GM18907 (cell line): ENCODE results near the gene SIGLEC10.
"Not testable (repeated sequence)": the region's sequence is repeated elsewhere in the genome, so short reads cannot be mapped to it uniquely, and the experiment has no call there.

ENCODE experiments used
- ATAC-seq: cut with Tn5 transposase; IDR thresholded peaks from one replicate; pipeline ENCODE4 v1.9.1; 2021; ENCODE audit warnings: mild to moderate bottlenecking, moderate library complexity; ENCODE audit not compliant: unreplicated experiment

SIGLEC10 gene, protein sequence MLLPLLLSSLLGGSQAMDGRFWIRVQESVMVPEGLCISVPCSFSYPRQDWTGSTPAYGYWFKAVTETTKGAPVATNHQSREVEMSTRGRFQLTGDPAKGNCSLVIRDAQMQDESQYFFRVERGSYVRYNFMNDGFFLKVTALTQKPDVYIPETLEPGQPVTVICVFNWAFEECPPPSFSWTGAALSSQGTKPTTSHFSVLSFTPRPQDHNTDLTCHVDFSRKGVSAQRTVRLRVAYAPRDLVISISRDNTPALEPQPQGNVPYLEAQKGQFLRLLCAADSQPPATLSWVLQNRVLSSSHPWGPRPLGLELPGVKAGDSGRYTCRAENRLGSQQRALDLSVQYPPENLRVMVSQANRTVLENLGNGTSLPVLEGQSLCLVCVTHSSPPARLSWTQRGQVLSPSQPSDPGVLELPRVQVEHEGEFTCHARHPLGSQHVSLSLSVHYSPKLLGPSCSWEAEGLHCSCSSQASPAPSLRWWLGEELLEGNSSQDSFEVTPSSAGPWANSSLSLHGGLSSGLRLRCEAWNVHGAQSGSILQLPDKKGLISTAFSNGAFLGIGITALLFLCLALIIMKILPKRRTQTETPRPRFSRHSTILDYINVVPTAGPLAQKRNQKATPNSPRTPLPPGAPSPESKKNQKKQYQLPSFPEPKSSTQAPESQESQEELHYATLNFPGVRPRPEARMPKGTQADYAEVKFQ

DNA sequence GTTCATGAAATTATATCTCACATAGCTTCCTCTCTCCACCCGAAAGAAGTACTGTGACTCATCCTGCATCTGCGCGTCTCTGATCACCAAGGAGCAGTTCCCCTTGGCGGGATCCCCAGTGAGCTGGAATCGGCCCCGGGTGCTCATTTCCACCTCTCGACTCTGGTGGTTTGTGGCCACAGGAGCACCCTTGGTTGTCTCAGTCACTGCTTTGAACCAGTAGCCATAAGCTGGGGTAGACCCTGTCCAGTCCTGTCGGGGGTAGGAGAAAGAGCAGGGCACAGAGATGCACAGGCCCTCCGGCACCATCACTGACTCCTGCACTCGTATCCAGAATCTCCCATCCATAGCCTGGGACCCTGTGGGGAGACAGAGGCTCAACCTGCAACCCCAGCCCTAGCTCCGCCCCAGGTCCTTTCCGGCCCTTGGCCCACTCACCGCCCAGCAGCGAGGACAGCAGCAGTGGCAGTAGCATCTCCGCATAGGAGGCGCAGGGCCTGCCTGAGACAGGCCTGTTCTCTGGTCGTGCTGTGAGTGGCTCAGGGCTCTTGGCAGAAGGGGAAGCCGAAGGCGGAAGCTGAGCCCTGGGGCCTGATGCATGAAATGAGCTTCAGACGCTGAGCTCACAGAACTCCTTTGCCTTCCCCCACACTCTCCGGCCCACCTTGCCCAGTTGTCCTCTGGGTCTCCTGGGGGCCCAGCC, at the start of gene SIGLEC10:
Gene SIGLEC10 (minus strand): TSS at position 536 of the 703 bp plus-strand sequence. CDS start 61 bp downstream, at position 475.
- ATAC-seq, result peak; percentile 65

DNA sequence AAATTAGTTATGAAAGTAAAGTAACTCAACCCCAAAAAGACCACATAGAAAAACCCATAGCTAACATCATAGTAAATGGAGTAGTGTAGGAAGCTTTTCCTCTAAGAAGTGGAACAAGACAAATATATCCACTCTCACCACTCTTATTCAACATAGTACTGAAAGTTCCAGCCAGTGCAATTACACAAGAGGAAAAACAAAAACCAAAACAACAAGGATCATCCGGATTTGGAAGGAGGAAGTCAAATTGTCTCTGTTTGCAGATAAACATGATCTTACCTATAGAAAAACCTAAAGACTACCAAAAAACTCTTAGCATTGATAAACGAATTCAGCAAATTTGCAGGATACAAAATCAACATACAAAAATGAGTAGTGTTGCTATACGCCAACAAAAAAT, 49.3 kb upstream of the SIGLEC10 start:
- no peak for ATAC-seq

DNA sequence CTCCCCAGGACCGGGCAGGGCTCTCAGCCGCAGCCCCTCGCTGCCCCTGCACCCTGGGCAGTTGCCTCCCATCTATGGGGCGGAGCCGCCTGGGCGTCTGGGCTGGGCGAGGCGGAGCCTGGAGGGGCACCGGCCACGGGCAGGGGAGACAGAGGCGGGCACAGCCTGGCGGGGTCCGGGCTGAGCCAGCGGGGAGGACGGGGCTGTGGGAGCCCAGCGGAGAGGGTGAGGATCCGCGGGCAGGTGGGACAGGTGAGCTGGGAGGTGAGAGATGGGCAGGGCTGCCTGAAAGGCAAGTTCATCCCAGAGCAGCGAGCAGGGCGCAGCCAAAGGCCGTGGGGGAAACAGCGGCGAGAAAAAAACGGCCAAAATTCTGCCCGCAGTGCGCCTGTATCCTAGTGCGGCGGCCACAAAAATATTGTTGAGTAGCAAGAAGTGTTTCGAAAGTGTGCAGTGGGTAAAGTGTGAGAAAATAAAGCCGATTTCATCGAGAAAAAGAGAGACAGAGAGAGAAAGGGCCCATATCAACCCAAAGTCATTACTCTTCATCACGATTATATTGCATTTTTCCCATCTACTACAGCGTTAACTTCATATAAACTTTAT, 46.6 kb upstream of the SIGLEC10 start:
- ATAC-seq, result not testable (repeated sequence)

DNA sequence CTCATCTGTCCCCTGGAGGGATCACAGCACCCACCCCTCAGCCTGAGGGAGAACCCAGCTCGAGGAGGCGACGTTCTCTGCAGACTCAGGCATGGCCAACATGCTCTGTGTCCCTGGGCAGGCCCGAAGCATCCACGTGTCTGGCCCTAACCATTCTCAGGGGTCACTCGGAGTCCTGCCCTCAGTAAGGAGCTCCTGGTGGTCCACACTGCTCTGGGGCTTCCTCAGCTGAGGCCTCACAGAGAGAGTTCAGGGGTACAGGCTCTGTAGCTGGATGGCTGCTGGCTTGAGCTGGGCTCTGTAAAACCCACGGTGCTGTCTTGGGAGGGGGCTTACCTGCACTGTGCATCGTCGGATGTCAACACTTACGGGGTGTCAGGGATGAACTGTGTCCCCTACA, 45.2 kb upstream of the SIGLEC10 start:
- no peak for ATAC-seq

DNA sequence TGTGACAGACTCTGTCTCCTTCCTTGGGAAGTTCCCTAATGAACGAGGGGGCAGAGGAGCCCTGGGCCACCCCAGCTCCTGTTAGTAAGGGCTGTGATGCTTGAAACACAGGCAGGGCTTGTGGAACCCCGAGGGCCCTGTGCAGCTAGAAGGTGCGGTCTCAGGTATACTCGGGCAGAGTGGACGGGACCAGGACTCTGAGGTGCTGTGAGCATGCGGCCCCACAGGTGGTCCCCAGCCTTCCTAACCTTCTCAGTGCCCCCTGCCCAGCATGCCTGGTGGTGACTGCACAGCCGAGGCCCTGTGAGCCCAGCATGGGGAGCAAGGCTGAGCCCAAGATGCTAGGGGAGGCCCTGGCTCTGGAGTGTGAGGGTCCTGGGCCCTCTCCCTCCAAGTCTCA, 44.8 kb upstream of the SIGLEC10 start:
- ATAC-seq, result no peak

DNA sequence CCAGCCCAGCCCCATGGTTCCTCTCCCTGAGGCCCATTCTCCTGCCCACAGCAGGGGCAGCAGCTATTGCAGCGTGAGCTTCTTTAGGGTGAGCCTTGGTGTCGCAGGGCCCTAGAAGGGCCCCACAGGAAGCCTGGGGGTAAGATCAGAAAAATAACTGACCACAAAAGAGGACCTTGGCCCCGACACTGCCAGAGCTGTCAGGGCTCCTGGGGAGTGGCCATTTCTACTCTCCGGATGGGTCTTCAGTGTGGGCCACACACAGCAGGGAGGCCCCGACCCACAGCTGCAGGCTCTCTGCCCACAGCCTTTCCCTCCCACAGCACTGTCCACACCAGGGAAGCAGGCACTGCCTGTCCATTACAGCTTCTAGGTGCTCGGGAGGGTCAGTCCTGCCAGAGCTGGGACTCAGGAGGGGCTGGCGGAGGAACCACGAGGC, 44.3 kb upstream of the SIGLEC10 start:
- no peak for ATAC-seq

DNA sequence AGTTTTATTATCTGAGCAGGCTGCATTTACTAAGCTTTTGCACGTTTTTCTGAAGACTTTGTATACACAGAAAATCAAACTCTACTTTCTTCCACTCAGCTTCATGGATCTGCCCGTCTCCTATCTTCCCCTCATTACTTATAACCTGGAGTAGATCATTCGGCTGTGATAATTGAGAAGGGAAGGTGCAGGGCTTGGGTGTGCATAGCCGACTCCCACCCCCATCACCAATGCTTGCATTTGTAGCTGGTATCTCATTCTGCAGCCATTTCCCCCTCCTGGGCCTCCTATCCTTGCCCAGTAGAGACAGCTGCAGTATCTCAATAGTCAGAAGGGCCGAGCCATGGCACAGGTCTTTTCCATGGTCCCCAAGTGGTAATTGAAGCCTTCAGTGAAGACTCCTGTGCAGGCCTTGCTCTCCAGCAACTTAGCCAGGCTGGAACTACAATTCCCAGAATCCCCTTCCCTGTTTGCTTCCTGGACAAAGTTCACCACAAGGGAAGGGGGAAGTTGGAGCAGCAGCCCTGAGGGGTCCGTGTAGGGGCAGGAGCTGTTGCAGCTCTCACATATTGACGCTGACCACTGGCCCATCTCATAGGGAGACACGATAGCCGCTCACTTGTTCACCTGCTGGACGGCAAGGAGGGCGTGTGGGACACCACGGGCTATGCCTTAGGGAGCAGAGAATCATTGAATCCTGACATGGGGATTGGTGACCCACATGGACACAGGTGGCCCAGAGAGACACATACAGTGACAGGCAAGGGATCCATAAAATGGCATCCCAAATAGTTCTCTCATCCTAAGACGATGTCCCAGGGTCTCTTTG, 42.9 kb upstream of the SIGLEC10 start:
- ATAC-seq, result no peak

DNA sequence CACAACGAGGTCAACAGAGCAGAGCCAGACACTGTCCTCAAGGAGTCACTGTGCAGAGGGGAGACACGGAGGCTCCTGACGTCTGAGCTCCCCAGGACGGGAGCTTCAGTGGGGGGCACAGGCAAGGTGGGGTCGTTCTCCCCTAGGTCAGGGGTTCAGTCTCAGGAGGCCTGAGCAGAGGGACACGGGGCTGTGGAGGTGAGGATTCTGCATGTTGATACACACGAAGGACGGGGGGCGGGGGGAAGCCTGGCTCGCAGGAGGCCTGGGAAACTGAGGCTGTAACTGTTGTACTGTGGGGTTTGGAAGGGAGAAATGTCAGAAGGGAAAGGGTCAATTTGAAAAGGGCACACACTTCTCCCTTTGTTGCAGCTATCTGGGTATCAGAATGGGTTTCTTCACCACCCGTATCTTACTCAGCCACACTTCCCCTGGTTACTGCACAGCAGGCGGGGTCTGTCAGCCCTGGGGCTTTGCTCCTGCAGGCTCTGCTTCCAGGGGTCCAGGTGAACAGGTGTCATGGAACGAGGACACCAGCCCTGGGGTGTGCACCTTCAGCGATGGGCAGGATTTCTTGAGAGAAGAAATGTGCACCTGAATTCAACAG, 41.6 kb upstream of the SIGLEC10 start:
- ATAC-seq, result no peak

DNA sequence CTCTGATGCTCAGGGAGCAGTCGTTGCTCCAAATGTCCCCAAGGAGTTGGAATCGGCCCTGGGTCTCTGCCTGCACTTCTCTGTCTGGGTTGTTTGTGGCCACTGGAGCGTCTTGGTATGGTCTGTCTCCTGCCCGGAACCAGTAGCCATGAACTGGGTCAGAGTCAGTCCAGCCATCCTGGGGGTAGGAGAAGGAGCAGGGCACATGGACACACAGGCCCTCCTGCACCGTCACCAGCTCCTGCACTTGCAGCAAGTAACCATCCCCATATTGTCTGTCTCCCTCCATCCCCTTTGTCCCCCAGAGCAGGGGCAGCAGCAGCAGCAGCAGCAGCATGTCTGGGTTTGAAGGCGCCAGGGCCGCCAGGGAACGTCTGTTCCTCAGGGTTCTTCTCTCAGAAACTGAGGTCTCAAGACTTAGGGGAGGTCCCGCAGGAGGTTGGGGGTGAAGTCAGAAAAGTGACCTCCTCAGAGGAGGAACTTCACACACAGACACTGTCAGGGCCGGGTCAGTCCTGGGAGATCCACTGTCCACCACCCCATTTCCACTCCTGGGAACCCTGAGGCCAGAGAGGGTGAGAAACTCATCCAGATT, 40.7 kb upstream of the SIGLEC10 start, which contains the start of gene SIGLEC8:
Gene SIGLEC8 (minus strand): TSS at position 404 of the 595 bp plus-strand sequence. CDS start 67 bp downstream, at position 337.
- no peak for ATAC-seq

DNA sequence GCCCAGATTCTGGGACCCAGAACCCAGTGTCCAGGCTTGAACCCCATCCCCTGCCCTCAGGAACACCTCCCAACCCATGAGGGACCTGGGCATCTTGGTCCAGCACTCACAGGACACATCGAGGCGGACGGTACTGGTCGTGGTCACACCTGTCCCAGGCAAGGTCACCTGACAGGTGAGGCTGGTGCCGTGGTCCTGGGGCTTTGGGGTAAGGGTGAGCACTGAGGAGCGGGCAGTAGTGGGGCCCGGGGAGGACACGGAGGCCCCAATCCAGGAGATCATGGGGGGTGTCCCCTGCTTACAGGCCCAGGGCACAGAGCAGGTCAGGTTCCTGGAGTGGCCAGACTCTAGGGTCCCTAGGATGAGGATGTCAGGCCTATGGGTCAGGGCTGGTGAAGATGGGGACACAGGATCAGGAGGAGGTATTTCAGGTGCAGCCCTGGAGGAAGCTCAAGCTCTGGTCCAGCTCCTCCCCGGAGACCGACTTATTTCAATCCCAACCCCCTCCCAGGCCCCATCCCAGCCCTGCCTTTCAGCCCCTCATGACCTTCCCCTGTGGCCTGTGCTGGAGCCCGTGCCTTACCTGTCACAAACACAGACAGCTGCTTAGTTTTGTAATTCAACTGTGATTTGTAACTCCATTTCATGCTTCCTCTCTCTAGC, 40.0 kb upstream of the SIGLEC10 start:
- no peak for ATAC-seq

DNA sequence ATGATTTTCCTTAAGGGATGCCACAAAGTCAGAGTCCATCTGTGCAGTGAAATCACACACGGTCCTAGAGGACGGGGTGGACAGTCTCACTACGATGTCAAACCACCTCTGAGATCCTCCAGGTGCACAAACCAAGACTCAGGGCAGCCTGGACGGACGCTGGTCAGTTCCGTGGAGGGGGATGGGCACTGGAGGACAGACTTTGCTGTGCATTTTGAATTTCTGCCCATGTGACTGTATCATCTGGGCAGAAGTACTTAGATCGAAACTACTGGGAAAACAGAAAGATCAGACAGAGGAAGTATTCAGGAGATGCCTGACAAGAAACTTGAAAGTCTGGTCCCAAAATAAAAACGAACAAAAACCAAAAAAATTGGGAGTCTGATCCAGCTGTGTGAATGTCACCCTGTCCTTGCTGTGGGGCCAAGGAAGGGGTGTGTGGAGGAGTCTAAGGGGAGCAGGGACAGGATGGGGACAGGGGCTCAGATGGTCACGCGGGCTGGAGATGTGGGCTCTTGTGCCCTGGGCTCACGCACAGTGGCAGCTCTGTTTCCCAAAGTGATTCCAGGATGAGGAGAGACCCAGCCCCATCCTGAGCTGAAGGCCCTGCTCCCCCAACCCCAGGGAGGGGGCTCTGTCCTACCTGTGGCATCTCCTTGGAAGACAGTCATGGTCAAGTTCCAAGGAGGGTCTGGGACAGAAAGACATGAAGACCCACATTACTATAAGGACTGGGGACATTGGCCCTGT, 39.3 kb upstream of the SIGLEC10 start:
- ATAC-seq, result no peak

DNA sequence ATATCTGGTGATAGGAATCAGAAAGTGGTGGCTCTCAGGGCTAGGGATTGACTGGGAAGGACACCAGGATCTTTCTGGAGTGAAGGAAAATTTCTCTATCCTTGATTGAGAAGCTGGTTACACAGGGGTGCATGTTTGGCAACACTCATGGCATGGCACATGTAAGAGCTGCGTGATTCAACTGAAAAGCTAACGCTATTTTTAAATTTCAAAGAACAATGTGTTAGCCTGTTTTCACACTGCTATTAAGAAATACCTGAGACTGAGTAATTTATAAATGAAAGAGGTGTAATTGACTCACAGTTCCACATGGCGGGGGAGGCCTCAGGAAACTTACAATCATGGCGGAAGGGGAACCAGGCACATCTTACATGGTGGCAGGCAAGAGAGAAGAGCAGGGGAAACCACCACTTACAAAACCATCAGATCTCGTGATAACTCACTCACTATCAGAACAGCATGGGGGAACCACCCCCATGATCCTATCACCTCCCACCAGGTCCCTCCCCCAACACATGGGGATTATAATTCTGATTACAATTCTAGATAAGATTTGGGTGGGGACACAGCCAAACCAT, 33.4 kb upstream of the SIGLEC10 start:
- ATAC-seq, result no peak

DNA sequence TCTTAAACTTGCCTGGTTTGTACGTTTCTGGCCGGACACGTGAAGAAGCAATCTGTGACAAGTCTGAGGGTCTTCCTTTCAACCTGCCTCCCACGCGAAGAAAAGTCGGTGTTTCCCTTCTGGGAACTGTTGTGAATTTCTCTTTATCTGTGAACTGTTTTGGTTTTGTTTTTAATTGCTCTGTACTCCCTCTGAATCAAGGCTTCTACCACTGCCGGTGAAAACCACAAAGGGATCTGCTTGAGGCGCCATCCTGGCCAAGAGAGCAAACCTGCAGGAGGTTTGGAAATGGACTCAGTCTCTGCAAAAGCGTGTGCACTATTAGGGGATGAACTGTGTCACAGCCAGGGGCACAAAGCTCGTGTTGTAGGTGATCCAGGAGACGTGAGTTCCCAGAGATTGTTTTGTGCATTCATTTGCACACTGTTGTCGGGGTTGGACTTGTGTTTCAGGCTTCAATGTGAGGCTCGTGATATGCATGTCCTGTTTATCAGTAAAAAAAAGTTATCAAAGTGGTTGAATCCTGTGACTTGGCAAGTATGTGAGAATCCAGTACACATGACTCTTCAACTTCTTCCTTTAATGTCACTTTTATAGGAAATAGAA, 31.1 kb upstream of the SIGLEC10 start:
- ATAC-seq, result no peak

DNA sequence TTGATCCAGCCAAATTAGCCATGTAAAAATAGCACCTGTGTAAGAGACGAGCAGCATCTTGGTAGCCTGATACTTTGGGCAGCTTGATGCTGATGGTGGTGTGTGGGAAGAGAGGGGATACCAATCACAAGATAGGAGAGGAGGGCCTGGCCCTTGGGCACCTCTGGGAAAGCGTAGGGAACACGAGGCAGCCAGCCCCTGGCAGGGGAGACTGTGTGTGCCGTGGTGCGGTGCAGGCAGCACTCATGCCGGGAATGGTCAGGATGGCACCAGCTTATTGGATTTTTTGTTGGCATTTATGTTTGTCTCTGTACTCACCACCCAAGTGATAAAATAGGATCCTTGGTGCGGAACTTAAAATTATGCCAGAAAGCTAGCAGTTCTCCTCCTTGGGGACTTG, 30.6 kb upstream of the SIGLEC10 start:
- ATAC-seq, result no peak

DNA sequence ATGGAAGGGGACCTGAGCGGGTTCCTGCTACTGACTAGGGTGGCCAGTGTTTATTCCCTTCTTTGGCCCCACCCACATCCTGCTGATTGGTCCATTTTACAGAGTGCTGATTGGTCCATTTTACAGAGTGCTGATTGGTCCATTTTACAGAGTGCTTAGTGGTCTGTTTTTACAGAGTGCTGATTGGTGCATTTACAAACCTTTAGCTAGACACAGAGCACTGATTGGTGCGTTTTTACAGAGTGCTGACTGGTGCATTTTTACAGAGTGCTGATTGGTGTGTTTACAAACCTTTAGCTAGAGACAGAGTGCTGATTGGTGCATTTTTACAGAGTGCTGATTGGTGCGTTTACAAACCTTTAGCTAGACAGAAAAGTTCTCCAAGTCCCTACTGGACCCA, 30.1 kb upstream of the SIGLEC10 start:
- ATAC-seq, result not testable (repeated sequence)

DNA sequence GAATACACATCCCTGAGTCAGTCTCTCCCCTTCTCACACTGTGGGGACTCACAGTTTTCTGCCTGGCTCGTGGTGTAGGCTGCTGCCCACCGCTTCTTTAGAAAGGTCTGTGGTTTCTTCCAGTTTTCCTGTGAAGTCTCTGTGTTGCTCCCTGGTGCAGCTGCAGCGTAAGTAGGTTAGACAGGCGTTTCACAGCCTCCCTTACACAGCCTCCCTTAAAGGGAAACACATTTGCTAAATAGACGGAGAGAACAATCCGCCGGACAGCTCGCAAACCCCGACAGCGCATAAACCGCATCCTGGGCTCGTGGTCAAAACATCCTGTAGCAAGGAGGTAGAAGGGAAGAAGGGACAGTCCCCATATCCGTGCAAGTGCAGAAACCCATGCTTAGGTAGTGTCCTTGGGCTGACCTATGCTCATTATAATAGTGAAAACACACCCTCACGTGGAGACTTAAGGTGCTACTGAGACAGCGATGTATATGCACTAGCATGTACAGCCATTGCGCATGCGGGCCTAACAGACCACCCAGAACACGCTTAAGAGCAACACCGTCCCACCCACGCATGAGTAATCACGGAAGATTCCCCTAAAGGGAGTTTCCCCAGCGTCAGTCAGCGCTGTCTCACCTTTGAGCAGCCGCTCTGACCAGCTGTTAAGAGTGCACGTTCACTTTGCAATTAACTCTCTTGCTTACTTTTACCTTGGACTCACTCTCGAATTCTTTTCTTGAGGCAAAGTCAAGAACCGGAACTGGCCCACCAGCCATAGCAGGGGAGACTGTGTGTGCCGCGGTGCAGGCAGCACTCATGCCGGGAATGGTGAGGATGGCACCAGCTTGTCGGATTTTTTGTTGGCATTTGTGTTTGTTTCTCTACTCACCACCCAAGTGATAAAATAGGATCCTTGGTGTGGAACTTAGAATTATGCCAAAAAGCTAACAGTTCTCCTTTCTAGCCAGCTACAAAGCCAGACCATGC, 24.3 kb upstream of the SIGLEC10 start:
- ATAC-seq, result peak; percentile 90
